OCI-LY7 (cell line): ENCODE results near the gene ZBTB37. TPM values are rescaled to one million over a fixed set of nuclear protein-coding genes. Genes with fewer than 3 reads are reported as not detected.

Experiments used
- BruUV-seq: library from RNA; stranded (reverse); fragments of 400-500 nt; replicated peaks from 2 replicates; lab custom pipeline; 2021; lab: Mats Ljungman, UMichigan
- CTCF ChIA-PET: fragments of 300-600 bp; sonication (Branson Sonifier 250); formaldehyde crosslinking; loops from one replicate; lab custom pipeline; 2022; ENCODE audit warnings: antibody characterized with exemption; ENCODE audit not compliant: unreplicated experiment; lab: Charles Lee
- POLR2A ChIA-PET: fragments of 300-600 bp; sonication (Branson Sonifier 250); formaldehyde crosslinking; loops from one replicate; lab custom pipeline; 2022; ENCODE audit warnings: antibody characterized with exemption; lab: Charles Lee
- DNase-seq: peaks from one replicate; pipeline ENCODE4 v3.0.0-alpha.2; 2015; ENCODE audit warnings: low spot score
- H2AFZ ChIP-seq: fragments of 200-600 bp; sonication (generic), shearing (Covaris generic); 2 replicates; pipeline ENCODE4 v1.6.1; 2014; ENCODE audit warnings: mild to moderate bottlenecking, antibody characterized with exemption, low read length, moderate library complexity
- H3K27ac ChIP-seq: fragments of 200-600 bp; sonication (generic); 2 replicates; pipeline ENCODE4 v1.5.1; 2014; ENCODE audit warnings: mixed run types, low read depth, mild to moderate bottlenecking, moderate library complexity, low read length, inconsistent platforms; ENCODE audit not compliant: poor library complexity, severe bottlenecking
- H3K36me3 ChIP-seq: fragments of 200-600 bp; sonication (generic); 2 replicates; pipeline ENCODE4 v1.6.1; 2014; ENCODE audit warnings: mild to moderate bottlenecking, antibody characterized with exemption, low read length, moderate library complexity, mixed read lengths; ENCODE audit not compliant: insufficient read depth
- H3K4me1 ChIP-seq: fragments of 200-600 bp; sonication (generic); 2 replicates; pipeline ENCODE4 v1.5.1; 2014; ENCODE audit warnings: mild to moderate bottlenecking, low read length; ENCODE audit not compliant: insufficient read depth, poor library complexity, severe bottlenecking
- H3K4me2 ChIP-seq: fragments of 200-600 bp; sonication (generic); 2 replicates; pipeline ENCODE4 v1.6.1; 2014; ENCODE audit warnings: mild to moderate bottlenecking, low read length
- H3K4me3 ChIP-seq: fragments of 200-600 bp; sonication (generic); 2 replicates; pipeline ENCODE4 v1.5.1; 2014; ENCODE audit warnings: mild to moderate bottlenecking, low read depth, low read length; ENCODE audit not compliant: poor library complexity, severe bottlenecking
- H3K79me2 ChIP-seq: fragments of 200-600 bp; sonication (generic); 2 replicates; pipeline ENCODE4 v1.6.1; 2016; ENCODE audit warnings: low read depth, mild to moderate bottlenecking, low read length, moderate library complexity, mixed read lengths; ENCODE audit not compliant: insufficient read depth
- H3K9me2 ChIP-seq: fragments of 200-600 bp; sonication (generic); 2 replicates; pipeline ENCODE4 v1.6.1; 2016; ENCODE audit warnings: mild to moderate bottlenecking, low read length, mixed read lengths; ENCODE audit not compliant: insufficient read depth
- H3K9me3 ChIP-seq: fragments of 200-600 bp; sonication (generic); 2 replicates; pipeline ENCODE4 v1.6.1; 2014; ENCODE audit warnings: mild to moderate bottlenecking, mixed run types, low read length, mixed read lengths
- H4K20me1 ChIP-seq: fragments of 200-600 bp; sonication (generic); 2 replicates; pipeline ENCODE4 v1.6.1; 2014; ENCODE audit warnings: mild to moderate bottlenecking, antibody characterized with exemption, low read length, moderate library complexity, mixed read lengths; ENCODE audit not compliant: insufficient read depth
- CTCF ChIP-seq: fragments of 200-600 bp; sonication (generic); conservative IDR thresholded peaks from 2 replicates; pipeline ENCODE4 v1.5.1; 2014; ENCODE audit warnings: mild to moderate bottlenecking, antibody characterized with exemption, low read length, moderate library complexity, mixed read lengths
- EZH2phosphoT487 ChIP-seq: fragments of 200-600 bp; sonication (generic); IDR thresholded peaks from 2 replicates; pipeline ENCODE4 v1.6.1; 2018; ENCODE audit warnings: low read depth, borderline replicate concordance, mild to moderate bottlenecking, mixed run types, antibody characterized with exemption, low read length, moderate library complexity, mixed read lengths
- intact Hi-C: fragments of 100-400 bp; cut with micrococcal nuclease; formaldehyde crosslinking; loops from one replicate; pipeline ENCODE4 v1.10.0; 2022; ENCODE audit not compliant: unreplicated experiment
- total RNA-seq, 2 experiments: library from RNA; depleted of rRNA in 1 of 2; stranded (reverse); fragments of >200 nt in 1 of 2; shearing (Covaris generic) in 1 of 2; gene quantifications; 2 replicates each; pipeline ENCODE4 v1.2.3, GENCODE V29; 2014 to 2022

Gene ZBTB37
- total RNA-seq, 2 experiments from 2014 or later, result 10.9 to 23.7 TPM

GRCh38 chr1:173884701-173885100, 16.5 kb downstream of the ZBTB37 start:
- ChIA-PET POLR2A (interaction anchor here (0.7 kb wide), 1 partner anchor 151 kb away, joined by 3 read pairs; no protein-coding TSS in a partner anchor), CTCF (no interaction called here)
- H3K4me2 ChIP-seq, result no peak overlapping the region
- H3K79me2 ChIP-seq, result no peaks in the 10 kb centered on the region
- no peak overlapping the region for H2AFZ ChIP-seq
- H3K9me2 ChIP-seq, result no peaks in the 10 kb centered on the region
- TF ChIP-seq EZH2phosphoT487 (no peak), CTCF (no peak)
- DNase-seq, result no peak
- no TSS peak for BruUV-seq
- H3K4me1 ChIP-seq, result no peaks in the 10 kb centered on the region
- no peak overlapping the region for H3K4me3 ChIP-seq
- no peaks in the 10 kb centered on the region for H4K20me1 ChIP-seq
- peaks cover 24% of the 10 kb centered on the region for H3K36me3 ChIP-seq
- H3K9me3 ChIP-seq, result no peaks in the 10 kb centered on the region
- intact Hi-C loops, result no loop called here
- no peak overlapping the region for H3K27ac ChIP-seq

DNA sequence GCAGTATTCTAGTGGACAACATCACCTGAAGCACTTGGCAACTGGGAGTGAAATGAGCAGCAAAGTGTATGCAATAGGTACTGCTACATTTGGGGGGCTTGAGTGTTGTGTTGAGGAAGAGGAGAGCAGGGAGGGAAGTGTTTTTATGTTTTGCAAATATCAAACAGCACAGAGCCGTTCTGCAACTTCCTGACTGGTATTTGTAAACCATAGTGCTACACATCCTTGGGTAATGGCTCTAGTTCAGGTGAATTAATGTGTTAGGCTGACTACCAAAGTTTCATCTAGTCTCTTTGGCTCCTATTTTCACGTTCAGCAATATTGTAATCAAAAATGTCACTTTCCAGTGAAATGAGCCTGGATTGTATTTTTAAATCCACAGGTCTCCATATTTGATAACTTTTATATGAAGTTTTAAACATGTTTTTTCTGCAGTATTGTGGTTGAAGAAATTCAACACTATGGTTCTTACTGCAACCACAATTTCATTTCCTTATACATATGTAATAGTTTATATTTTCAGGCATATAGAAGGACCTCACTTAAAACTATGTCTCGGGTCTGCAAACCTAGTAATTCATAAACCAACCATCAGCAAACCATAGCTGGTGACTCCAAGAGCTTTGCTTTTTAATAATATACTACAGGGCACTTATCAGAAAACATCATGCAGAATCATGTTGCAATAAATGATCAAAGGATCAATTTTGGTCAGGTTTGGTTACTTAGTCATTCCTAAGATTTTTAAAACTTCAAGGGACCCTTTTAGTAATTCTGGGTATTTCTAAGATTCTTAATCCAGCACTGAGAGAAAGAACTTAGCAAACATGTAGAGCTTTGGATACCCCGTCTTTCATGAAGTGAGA, 18.8 kb downstream of the ZBTB37 start:
- CTCF ChIA-PET, result no interaction called here
- no peak for DNase-seq
- TSS peak; percentile 12 for BruUV-seq

More for the DNA sequence above, 18.8 kb downstream of the ZBTB37 start:
- peaks cover 22% of the 10 kb centered on the region for H3K36me3 ChIP-seq
- intact Hi-C loops, result no loop called here
- no peak overlapping the region for H3K4me2 ChIP-seq
- H3K79me2 ChIP-seq, result no peaks in the 10 kb centered on the region
- POLR2A ChIA-PET, result interaction anchor here (0.6 to 1.0 kb wide), 2 partner anchors 17 to 176 kb away, joined by 3 to 4 read pairs; no protein-coding TSS in a partner anchor
- no peak overlapping the region for H3K4me3 ChIP-seq
- no peaks in the 10 kb centered on the region for H3K4me1 ChIP-seq
- H3K27ac ChIP-seq, result no peak overlapping the region
- TF ChIP-seq EZH2phosphoT487, result no peak
- no peak for TF ChIP-seq CTCF
- H3K9me2 ChIP-seq, result no peaks in the 10 kb centered on the region
- no peaks in the 10 kb centered on the region for H3K9me3 ChIP-seq
- H2AFZ ChIP-seq, result no peak overlapping the region
- no peaks in the 10 kb centered on the region for H4K20me1 ChIP-seq
